GM18858 (cell line): ENCODE results near the gene VPS11.

Source experiments
- ATAC-seq: cut with Tn5 transposase; IDR thresholded peaks from one replicate; pipeline ENCODE4 v1.9.1; 2021; ENCODE audit not compliant: unreplicated experiment

Gene VPS11

GRCh38 chr11:119078675-119079420 lies 11.2 kb downstream of the VPS11 start:
- ATAC-seq, result no peak

- ATAC-seq, result no peak
Measured at GRCh38 chr11:119081682-119082260, 14.2 kb downstream of the VPS11 start.

GRCh38 chr11:119084663-119085436 lies 17.2 kb downstream of the VPS11 start, which contains the start of gene HMBS:
HMBS (plus strand) TSS chr11:119084881; CDS start chr11:119085034, 153 bp downstream.
- ATAC-seq, result peak; percentile 81

GRCh38 chr11:119085437-119085847 lies 17.8 kb downstream of the VPS11 start:
- peak; percentile 13 for ATAC-seq

DNA sequence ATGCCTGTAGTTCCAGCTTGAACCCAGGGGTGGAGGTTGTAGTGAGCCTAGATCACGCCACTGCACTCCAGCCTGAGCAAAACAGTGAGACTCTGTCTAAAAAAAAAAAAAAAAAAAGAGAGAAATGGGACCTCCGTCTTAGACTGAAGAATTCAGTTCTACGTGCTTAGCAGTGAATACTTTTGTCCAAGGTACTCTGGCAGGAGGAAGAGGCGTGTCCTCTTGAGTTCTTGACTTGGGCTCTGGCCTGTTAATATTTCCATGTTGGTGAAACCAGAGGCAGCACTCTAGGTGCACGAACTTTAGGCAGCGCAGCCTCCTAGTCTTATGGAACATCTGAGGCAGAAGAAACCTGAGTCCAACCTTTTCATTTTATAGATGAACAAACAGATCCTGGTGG lies 19.5 kb downstream of the VPS11 start:
- no peak for ATAC-seq

GRCh38 chr11:119087747-119088241 lies 20.2 kb downstream of the VPS11 start:
- no peak for ATAC-seq

DNA sequence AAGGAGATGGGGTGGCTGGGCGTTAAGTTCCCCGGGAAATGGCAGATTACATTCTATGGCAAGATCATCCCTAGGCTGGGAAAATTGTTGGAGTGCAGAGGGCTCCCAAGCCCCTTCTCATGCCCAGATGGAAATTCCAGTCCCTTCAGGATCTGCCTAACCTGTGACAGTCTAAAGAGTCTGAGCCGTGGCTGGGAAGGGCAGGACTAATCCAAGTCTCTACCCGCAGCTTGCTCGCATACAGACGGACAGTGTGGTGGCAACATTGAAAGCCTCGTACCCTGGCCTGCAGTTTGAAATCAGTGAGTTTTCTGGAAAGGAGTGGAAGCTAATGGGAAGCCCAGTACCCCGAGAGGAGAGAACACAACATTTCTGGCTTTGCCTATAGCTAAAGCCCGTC lies 20.8 kb downstream of the VPS11 start:
- no peak for ATAC-seq

GRCh38 chr11:119089319-119089718 lies 21.7 kb downstream of the VPS11 start:
- no peak for ATAC-seq

DNA sequence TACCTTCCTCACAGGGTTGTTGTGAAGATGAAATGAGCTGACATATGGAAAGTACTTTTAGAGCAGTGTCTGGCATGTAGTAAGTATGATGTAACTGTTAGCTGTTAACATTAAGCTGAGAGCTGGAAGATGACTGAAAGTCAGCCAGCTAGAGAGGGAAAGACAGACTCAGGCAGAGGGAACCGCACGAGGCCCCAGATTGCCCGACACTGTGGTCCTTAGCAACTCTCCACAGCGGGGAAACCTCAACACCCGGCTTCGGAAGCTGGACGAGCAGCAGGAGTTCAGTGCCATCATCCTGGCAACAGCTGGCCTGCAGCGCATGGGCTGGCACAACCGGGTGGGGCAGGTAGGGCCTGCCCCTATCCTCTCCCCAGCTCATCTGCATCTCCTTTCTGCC lies 23.6 kb downstream of the VPS11 start:
- no peak for ATAC-seq

DNA sequence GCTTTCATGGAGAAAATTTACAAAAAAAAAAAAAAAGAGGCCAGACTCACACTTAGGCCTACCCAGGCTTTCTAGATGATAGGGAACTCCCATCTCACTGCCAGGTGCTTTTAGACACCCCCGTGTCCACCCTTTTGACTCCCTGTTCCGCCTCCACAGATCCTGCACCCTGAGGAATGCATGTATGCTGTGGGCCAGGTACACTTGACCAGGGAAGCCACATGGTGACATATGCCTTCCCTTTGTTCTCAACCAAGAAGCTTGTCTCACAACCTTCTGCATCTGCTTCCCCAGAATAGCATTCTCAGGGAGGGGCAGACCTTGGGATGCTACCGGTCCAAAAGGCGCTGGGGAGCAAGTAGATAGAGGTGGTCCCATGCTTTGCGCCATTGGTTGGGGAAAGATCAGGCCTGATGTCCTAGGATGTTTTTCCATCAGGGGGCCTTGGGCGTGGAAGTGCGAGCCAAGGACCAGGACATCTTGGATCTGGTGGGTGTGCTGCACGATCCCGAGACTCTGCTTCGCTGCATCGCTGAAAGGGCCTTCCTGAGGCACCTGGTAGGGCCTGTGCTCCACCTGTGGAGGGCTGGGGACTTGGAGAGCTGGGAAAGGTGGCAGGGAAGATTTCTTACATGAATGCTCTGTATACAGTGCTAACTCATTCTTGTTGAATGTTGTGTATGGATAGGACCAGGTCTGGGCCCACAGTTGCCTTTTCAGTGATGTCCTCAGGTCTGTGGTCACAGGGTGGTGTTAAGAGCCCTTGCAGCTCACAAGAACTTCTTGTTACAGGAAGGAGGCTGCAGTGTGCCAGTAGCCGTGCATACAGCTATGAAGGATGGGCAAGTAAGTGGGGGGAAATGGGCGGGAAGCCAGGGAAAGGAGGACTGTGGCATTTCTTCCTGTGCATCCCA lies 24.6 kb downstream of the VPS11 start:
- ATAC-seq, result no peak

DNA sequence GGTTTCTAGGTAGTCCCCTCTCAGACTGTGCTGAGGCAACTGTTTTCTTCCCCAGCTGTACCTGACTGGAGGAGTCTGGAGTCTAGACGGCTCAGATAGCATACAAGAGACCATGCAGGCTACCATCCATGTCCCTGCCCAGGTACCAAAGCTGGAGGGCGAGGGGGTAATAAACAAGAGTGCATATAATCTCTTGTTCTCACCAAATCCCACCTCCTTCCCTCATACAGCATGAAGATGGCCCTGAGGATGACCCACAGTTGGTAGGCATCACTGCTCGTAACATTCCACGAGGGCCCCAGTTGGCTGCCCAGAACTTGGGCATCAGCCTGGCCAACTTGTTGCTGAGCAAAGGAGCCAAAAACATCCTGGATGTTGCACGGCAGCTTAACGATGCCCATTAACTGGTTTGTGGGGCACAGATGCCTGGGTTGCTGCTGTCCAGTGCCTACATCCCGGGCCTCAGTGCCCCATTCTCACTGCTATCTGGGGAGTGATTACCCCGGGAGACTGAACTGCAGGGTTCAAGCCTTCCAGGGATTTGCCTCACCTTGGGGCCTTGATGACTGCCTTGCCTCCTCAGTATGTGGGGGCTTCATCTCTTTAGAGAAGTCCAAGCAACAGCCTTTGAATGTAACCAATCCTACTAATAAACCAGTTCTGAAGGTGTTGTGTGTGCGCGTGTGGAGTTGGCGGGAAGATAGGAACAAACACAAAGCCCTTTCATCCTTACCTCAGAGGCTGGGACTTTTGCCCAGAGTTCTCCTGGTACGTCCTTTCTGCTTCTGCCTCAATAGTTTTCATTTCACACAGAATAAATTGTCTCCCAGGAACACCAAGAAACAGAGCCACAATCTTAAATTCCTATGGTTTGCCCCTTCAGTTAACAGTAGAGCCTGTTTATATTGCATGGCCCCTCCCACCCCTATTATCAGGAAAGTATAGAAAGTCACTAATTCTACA lies 25.5 kb downstream of the VPS11 start:
- no peak for ATAC-seq

DNA sequence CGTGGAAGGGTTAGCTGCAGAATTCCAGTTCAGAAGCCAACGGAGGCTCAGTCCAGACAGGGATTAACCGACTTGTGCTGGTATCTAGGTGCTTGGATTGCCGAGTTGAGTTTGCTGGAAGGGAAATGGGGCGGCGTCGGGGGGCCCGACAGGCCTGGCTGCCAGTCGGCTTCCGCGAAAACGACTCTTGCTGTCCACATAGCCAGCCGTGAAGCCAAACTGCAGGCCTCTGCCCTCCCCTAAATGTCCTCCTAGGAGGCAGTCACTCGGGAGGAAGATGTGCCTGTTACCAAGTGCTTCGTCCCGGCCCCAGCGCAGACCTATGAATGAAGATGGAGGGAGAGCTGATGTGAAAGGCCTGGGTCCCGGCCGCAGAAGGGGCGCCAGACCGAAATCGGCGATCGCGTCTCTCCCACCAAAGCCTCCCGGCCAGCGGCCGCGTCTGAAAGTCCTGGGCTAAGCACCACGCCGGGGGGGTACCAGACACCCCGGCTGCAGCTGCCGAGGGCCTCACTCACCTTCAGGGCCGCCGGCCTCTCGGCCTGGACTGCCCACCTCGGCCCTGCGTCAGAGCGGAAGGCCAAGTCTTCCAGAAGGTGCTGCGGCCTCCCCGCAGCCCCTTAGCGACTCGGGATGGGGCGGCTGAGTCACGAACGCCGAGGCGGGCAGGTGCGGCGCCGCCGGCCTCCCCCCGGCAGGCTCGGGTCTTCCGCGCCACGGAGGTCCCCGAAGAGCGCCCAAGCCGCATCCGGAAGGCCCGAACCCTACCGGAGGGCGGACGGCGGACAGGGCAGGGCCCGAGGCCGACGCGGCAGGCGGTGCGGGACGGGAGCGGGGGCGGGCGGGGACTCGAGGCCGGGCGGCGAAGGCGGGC lies 26.6 kb downstream of the VPS11 start:
- ATAC-seq, result no peak

GRCh38 chr11:119094816-119095065 lies 27.1 kb downstream of the VPS11 start:
- ATAC-seq, result peak; percentile 19

- peak; percentile 70 for ATAC-seq
Measured at GRCh38 chr11:119095066-119095880, 27.7 kb downstream of the VPS11 start.

GRCh38 chr11:119099711-119100110 lies 32.1 kb downstream of the VPS11 start:
- ATAC-seq, result no peak

- ATAC-seq, result no peak
Measured at GRCh38 chr11:119100246-119100970, 32.8 kb downstream of the VPS11 start.

- ATAC-seq, result peak; percentile 2
Measured at GRCh38 chr11:119100994-119101758, 33.6 kb downstream of the VPS11 start.
